ENCODE results near the gene SLC17A2. TPM values are rescaled to one million over a fixed set of nuclear protein-coding genes. Genes with fewer than 3 reads are reported as not detected.

Gene SLC17A2
- total and polyA plus RNA-seq, 2 of the 4 experiments (the other 2 are of a cell fraction), result not detected

- H3K27me3 ChIP-seq (ENCODE audit: control insufficient read depth, insufficient read depth, low read length), result no peaks in the 10 kb centered on the region
- no peak for DNase-seq
- H3K9me3 ChIP-seq (ENCODE audit: control insufficient read depth, insufficient read depth, low read length), result no peaks in the 10 kb centered on the region
- no TSS peak for BruUV-seq (replicated peaks)
- H3K56ac ChIP-seq (ENCODE audit: extremely low read depth, insufficient read depth, low read length), result no peak overlapping the region
- TF ChIP-seq RCOR1 (IDR thresholded peaks at IDR 0.05; ENCODE audit: insufficient replicate concordance, low read length), result no peak
- TF ChIP-seq MAZ (IDR thresholded peaks at IDR 0.05; ENCODE audit: borderline replicate concordance, low read depth, low read length), result no peak
- TF ChIP-seq SMC3 (IDR thresholded peaks at IDR 0.05; ENCODE audit: low read depth, low read length), result no peak
- TF ChIP-seq MAFK (IDR thresholded peaks at IDR 0.05; ENCODE audit: low read depth, low read length), result no peak
- no peak for TF ChIP-seq CTCF (conservative IDR thresholded peaks at IDR 0.05; ENCODE audit: low read depth, low read length)
- no peak for TF ChIP-seq USF2 (IDR thresholded peaks at IDR 0.05; ENCODE audit: low read depth, low read length)
- TF ChIP-seq NFE2L2 (IDR thresholded peaks at IDR 0.05; ENCODE audit: low read depth, low read length), result no peak
- TF ChIP-seq CHD1 (IDR thresholded peaks at IDR 0.05; ENCODE audit: low read depth, low read length), result no peak
- TF ChIP-seq CEBPB (IDR thresholded peaks at IDR 0.05; ENCODE audit: low read depth, low read length), result no peak
- no peak for TF ChIP-seq BHLHE40 (IDR thresholded peaks at IDR 0.05; ENCODE audit: low read depth, low read length)
- no peak for TF ChIP-seq POLR2A (IDR thresholded peaks at IDR 0.05; ENCODE audit: low read depth, low read length)
- TF ChIP-seq MXI1 (IDR thresholded peaks at IDR 0.05; ENCODE audit: borderline replicate concordance, low read depth, low read length), result no peak
- no peak overlapping the region for H4K5ac ChIP-seq (ENCODE audit: low read depth, low read length)
- no peak for ATAC-seq (ENCODE audit: low read depth)
- no peak overlapping the region for H4K91ac ChIP-seq (ENCODE audit: insufficient read depth, low read depth, low read length)
- no peak overlapping the region for H2AK5ac ChIP-seq (ENCODE audit: low read depth, low read length)
- no peak overlapping the region for H3K23ac ChIP-seq (ENCODE audit: low read depth, low read length)
- H2AK9ac ChIP-seq (replicated peaks; ENCODE audit: low read depth, low read length, poor library complexity), result no peak overlapping the region
- POLR2A ChIA-PET (ENCODE audit: unreplicated experiment), result no interaction called here
- H3K4ac ChIP-seq (ENCODE audit: low read depth, low read length), result no peak overlapping the region
- H3K79me1 ChIP-seq (ENCODE audit: low read depth in 1 of 2, low read length in 2 of 2), result no peaks in the 10 kb centered on the region
- H3K27ac ChIP-seq (ENCODE audit: insufficient read depth, low read length), result no peak overlapping the region
- H2BK120ac ChIP-seq (ENCODE audit: low read depth, low read length), result no peak overlapping the region
- no peaks in the 10 kb centered on the region for H3K36me3 ChIP-seq (ENCODE audit: control insufficient read depth, insufficient read depth, low read length)
- CTCF ChIA-PET, result no interaction called here
- in situ Hi-C loops (cut with MboI; ENCODE audit: low sequenced_read_pairs) (no loop called here), intact Hi-C loops (cut with micrococcal nuclease) (no loop called here), dilution Hi-C loops (cut with HindIII; ENCODE audit: low sequenced_read_pairs, unreplicated experiment) (no loop called here)
- no peaks in the 10 kb centered on the region for H3K4me1 ChIP-seq (ENCODE audit: control insufficient read depth, insufficient read depth, low read length)
- no peak overlapping the region for H4K8ac ChIP-seq (ENCODE audit: low read depth in 2 of 2, low read length in 2 of 2)
- H2BK5ac ChIP-seq (ENCODE audit: low read depth, low read length, poor library complexity, severe bottlenecking), result no peak overlapping the region
- WGBS, 2 experiments (ENCODE audit: extremely low coverage in 2 of 2, insufficient read length in 1 of 2), result no CpG with 5 or more reads among the region's 1 CpG
- H2BK15ac ChIP-seq (ENCODE audit: low read depth, low read length), result no peak overlapping the region
- no peaks in the 10 kb centered on the region for H3K9me1 ChIP-seq (ENCODE audit: insufficient read depth, low read length)
- H3K18ac ChIP-seq (ENCODE audit: low read depth, low read length), result no peak overlapping the region
- no peak overlapping the region for H2AFZ ChIP-seq (replicated peaks; ENCODE audit: low read length, poor library complexity)
- no peak overlapping the region for H3K14ac ChIP-seq (replicated peaks; ENCODE audit: low read depth, low read length)
- no peak overlapping the region for H2BK20ac ChIP-seq (ENCODE audit: low read depth, low read length)
- no peak overlapping the region for H3K4me2 ChIP-seq (ENCODE audit: low read depth, low read length)
- H3K9ac ChIP-seq (ENCODE audit: low read depth, low read length), result no peak overlapping the region
- no peaks in the 10 kb centered on the region for H4K20me1 ChIP-seq (ENCODE audit: insufficient read depth, low read length)
- H3K4me3 ChIP-seq (ENCODE audit: insufficient read depth, low read depth, low read length), result no peak overlapping the region
Measured at GRCh38 chr6:25902071-25902470, 28.4 kb downstream of the SLC17A2 start.

Data from IMR-90 (cell line).